Stimulated activated CD4-positive, alpha-beta T cell treated with anti-CD3 and anti-CD28 coated beads, Interleukin-12 subunit alpha, Interleukin-12 subunit beta, amount 100 ng/mL, for 4 hours (primary cell): ENCODE results near the gene INTS15.

Experiments
- DNase-seq: peaks from one replicate; pipeline ENCODE4 v3.0.0-alpha.2; 2020

The INTS15 gene

DNA sequence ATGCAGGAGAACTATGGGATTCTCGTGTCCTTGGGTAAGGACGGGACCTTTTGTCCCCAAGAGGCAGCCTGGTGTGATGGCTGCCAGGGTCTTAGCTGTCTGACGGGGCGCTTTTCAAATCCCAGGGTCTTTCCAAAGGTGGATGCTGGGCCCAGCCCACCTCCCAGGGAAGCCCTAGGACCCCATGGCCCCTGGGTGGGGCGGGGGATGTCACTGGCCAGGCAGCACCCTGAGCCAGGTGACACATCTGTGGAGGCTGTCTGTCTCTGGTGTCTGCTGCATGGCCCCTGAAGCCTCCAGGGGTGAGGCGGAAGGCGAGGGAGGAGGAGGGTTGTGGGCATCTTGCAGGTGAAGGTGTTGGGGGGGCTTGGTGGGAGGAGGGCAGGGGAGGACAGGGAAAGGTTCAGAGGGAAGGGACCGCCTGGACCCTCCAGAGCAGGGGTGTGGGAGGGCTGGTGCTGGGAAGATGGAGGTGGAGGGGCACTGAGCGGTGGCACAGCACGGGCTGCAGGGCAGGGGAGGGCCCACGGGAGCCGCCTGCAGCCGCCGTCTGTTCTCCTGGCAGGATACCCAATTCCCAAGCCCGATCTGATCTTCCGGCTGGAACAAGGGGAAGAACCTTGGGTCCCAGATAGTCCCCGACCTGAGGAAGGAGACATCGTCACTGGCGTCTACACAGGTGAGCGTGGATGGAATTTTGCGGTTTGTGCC is 54.2 kb downstream of the INTS15 start:
- no peak for DNase-seq

DNA sequence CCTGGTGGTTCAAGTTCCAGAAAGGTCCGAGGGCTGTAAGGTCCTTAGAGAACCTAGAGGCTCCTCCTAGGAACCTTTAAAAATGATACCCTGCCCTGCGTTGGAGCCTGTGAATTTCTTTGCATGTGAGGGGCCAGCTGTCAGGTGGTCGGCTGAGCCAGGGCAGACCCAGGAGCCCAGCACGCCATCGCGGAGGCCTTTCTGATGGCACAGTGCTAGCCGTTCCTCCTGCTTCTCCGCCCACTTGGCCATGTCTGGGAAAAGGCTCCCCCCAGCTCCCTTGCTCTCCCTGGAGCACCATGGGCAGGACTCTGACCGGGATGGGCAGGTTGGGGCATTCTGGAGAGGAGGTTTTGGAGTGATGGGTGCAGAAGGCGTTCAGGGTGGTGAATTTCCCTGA is 54.9 kb downstream of the INTS15 start:
- no peak for DNase-seq

GRCh38 chr7:6646465-6646864 is 56.6 kb downstream of the INTS15 start:
- no peak for DNase-seq

- no peak for DNase-seq
Observed at GRCh38 chr7:6647080-6647479, 57.3 kb downstream of the INTS15 start.

DNA sequence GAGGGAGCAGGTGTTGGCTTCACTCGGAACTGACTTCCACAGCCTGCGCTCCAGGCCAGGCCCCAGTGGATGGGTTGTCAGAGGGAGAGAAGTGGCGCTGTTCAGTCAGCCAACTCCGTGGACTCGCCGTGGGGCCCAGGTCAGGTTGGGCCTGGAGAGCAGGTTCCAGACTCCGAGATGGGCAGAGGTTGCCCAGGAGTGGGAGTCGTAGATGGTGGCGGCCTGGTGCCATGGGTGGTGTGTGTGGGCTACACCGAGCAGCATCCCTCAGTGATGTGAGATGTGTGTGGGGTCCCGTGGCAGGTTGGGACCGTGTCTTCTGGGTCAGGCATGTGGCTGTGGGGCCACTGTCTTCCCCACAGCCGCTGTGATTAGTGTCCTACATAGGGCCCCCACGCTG is 57.7 kb downstream of the INTS15 start:
- DNase-seq = no peak

GRCh38 chr7:6648066-6648814 is 58.4 kb downstream of the INTS15 start:
- no peak for DNase-seq

- no peak for DNase-seq
Observed at GRCh38 chr7:6648815-6649104, 58.9 kb downstream of the INTS15 start.

DNA sequence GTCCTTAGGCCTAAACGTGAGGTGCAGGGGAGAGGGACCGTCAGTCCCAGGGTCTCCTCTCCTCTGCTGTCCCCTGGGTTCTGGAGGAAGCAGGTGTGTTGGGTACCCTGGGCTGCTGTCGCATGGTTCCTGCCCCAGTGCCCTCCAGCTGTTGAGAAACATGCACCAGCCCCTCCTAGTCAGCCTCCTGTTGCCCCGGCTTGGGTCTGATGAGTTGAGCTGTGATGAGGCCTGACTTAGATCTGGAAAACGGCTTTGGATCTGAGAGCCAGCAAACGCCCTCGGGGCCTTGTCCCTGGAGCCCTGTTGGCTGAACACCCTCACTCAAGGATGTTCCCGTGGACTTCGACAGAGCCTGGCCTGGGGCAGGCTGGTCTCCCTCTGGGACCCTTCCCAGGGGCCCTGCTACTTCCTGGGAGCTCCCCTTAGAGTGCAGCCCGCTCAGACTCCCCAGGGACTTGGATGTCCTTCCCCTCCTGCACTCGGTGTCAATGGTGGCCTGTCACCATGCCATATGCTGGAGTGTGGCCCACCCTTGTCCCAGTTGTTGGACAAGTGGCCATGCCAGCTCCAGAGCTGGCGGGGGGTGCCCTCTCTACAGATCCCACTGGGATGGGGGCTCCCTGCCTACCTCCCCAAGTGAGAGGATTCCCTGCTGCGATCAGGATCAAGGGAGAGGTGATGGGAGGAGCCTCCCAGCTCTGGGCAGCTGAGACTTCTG is 59.6 kb downstream of the INTS15 start:
- DNase-seq = no peak

GRCh38 chr7:6650086-6650485 is 60.3 kb downstream of the INTS15 start:
- DNase-seq = no peak

- DNase-seq = no peak
Observed at GRCh38 chr7:6650521-6651011, 60.7 kb downstream of the INTS15 start.

DNA sequence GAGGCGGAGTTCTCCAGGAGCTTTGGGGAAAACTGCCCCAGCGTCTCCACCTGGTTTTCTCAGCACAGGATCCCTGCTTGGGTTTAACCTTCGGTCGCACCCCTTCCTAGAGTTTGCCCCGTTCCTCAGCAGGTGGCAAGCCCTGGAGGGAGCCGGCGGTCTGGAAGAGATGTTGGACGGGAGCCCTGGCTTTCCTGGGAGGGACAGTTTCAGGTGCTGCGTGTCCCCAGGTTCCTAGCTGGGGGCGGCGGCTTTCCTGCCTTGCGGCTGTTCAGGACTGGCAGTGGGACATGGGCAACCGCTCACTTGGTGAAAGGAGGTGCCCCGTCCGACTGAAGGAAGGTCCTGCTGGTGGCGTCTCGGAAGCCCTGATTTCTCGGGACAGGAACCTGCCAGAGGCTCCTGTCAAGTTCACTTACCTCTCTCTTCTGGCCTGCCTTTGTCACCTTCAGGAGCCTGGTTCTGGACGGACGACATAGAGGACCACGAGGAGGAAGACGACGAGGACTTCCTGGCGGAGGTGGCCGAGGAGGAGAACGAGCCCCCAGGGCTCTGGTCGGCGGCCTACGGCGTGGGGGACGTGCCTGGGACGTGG is 62.1 kb downstream of the INTS15 start:
- no peak for DNase-seq

DNA sequence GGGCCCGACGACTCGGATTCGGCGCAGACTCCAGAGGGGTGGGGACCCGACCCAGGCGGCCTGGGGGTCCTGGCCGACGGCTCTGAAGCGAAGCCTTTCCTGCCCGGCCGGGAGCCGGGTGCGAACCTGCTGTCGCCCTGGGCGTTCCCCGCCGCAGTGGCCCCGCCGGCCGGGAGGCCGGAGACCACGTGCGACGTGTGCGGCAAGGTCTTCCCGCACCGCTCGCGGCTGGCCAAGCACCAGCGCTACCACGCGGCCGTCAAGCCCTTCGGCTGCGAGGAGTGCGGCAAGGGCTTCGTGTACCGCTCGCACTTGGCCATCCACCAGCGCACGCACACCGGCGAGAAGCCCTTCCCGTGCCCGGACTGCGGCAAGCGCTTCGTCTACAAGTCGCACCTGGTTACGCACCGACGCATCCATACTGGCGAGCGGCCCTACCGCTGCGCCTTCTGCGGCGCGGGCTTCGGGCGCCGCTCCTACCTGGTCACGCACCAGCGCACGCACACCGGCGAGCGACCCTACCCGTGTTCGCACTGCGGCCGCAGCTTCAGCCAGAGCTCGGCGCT is 62.7 kb downstream of the INTS15 start:
- no peak for DNase-seq

DNA sequence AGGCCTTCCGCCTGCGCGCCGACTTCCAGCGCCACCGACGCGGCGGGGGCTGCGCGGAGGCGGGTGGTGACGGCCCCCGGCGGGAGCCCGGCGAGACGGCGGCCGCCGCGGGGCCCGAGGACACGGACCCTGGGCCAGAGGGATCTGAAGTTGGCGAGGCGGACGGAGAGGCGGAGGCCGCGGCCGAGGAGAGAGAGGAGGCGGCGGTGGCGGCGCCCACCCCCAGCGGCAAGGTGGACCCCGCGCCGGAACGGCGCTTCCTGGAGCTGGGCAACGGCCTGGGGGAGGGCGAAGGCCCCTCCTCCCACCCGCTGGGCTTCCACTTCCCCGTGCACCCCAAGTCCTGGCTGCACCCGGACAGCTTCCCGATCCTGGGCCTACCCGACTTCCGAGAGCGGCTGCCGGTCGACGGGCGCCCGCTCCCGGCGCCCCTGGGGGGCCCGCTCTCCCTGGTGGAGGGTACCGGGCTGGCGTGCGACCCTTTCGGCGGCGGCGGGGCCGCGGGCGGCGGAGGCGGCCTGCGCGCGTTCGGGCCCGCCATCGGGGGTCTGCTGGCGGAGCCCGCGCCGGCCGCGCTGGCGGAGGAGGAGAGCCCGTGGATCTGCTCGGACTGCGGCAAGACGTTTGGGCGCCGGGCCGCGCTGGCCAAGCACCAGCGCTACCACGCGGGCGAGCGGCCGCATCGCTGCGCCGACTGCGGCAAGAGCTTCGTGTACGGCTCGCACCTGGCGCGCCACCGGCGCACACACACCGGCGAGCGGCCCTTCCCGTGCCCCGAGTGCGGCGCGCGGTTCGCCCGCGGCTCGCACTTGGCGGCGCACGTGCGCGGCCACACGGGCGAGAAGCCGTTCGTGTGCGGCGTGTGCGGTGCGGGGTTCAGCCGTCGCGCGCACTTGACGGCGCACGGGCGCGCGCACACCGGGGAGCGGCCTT is 63.5 kb downstream of the INTS15 start:
- DNase-seq = no peak

- DNase-seq = no peak
Observed at GRCh38 chr7:6654113-6654841, 64.5 kb downstream of the INTS15 start.

- no peak for DNase-seq
Observed at GRCh38 chr7:6654842-6655610, 65.2 kb downstream of the INTS15 start.

DNA sequence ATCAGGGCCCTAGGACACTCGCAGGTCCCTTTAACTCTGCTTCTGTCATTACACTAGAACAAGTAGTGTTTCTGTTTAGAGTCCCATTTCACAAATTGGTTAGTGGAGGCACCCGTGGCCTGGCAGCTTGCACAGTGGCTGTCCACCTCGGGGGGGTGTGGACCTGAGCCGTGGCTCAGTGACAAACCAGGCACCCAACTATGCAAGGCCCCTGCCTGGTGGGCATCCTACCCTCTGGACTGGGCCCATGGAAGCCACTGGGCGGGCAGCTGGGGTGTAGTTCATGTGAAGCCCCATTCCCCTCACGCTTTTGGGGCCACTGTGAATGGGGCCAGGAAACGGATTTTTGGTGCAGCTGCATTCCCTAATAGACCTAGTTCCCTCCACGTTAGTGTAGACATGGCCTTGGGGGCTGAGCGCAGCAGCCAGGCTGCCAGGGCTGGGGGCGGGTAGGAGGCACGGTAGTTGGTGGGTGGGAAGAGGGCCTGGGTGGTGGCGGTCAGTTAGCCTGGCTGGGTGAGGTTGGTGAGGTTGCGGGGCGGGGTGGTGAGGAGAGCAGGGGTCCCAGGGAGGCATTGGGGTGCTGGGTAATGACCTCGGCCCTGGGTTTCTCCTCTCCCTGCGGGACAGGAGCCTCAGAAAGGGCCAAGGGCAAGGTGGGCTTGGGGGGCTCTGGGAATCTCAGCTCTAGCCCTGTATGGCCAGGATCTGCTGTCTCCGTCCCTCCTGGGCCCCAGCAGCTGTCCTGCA is 66.0 kb downstream of the INTS15 start:
- DNase-seq = no peak

DNA sequence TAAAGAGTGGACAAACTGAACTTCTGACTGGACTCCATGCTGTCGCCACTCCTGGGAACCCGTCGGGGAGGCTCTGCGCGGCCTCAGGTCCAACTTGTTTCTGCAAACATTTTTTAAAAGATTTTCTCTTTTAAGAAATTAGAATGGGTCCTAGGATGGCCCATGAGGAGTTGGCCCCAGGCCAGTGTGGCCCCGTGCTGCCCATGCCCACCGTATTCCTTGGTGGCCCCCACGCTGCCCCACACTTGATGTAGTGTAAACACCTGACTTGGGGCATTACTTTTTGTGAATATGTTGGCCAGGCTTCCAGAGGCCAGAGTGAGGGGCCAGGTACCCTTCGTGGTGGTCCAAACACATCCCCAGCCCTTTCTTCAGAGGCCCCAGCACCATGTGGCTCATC is 66.6 kb downstream of the INTS15 start:
- DNase-seq = no peak
